ENCODE data around the gene PRICKLE1. TPM values are rescaled to one million over a fixed set of nuclear protein-coding genes. Genes with fewer than 3 reads are reported as not detected.

PRICKLE1 gene
- total and polyA plus RNA-seq, 4 donors, result 0.50 to 34.9 (median 14.8) TPM

DNA sequence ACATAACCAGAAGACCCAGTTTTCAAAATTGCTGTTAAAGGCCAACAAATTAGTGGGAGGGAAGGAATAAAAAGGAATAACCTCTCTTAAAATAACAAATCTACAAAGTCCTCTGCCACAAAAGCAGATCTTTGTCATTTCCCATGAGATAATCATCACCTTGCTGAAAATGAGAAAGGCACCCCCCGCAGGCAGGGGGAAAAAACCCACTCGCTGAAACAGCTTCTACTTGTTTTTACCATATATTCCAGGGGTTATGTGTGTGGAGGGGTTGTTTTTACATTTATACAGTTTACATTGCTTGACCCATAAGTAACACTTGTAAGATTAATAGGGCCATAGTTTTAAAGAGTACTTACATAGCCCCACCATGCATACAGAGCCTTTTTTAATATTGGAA is 131.0 kb downstream of the PRICKLE1 start:
- Histone ChIP-seq H3K36me3 (ENCODE audit: control insufficient read depth in 1 of 2, insufficient read depth in 2 of 2, low read length in 1 of 2) (no peaks in the 10 kb centered on the region), H3K27ac (ENCODE audit: low read depth in 1 of 2, low read length in 2 of 2) (no peak overlapping the region), H3K4me3 (ENCODE audit: low read length in 2 of 2) (no peak overlapping the region), H3K9me3 (ENCODE audit: control insufficient read depth, low read length) (no peaks in the 10 kb centered on the region), H3K4me1 (ENCODE audit: control insufficient read depth in 1 of 2, insufficient read depth in 2 of 2, low read length in 2 of 2) (no peaks in the 10 kb centered on the region), H3K27me3 (ENCODE audit: control insufficient read depth in 1 of 2, insufficient read depth in 2 of 2, low read length in 1 of 2) (no peaks in the 10 kb centered on the region)
- ATAC-seq (ENCODE audit: low FRiP score), result no peak
- intact Hi-C loops (cut with DNase I), result no loop called here
- WGBS, 2 donors, result 85 to 92% methylated on average over 2 of the region's 2 CpGs
- no peak for DNase-seq

GRCh38 chr12:42450248-42450647 is 139.3 kb downstream of the PRICKLE1 start:
- H3K27ac ChIP-seq (ENCODE audit: low read depth in 1 of 2, low read length in 2 of 2), result no peak overlapping the region
- no peak for ATAC-seq (ENCODE audit: low FRiP score)
- intact Hi-C loops (cut with DNase I), result no loop called here
- H3K4me1 ChIP-seq (ENCODE audit: control insufficient read depth in 1 of 2, insufficient read depth in 2 of 2, low read length in 2 of 2), result peaks cover 2 to 4% of the 10 kb centered on the region in 2 donors
- 42 to 54% methylated on average over 2 of the region's 2 CpGs for WGBS, 2 donors
- H3K27me3 ChIP-seq (ENCODE audit: control insufficient read depth in 1 of 2, insufficient read depth in 2 of 2, low read length in 1 of 2), result no peaks in the 10 kb centered on the region
- H3K9me3 ChIP-seq (ENCODE audit: control insufficient read depth, low read length), result no peaks in the 10 kb centered on the region
- DNase-seq, result no peak
- H3K36me3 ChIP-seq (ENCODE audit: control insufficient read depth in 1 of 2, insufficient read depth in 2 of 2, low read length in 1 of 2), result no peaks in the 10 kb centered on the region
- no peak overlapping the region for H3K4me3 ChIP-seq (ENCODE audit: low read length in 2 of 2)

- DNase-seq, result no peak
- Histone ChIP-seq H3K4me3 (ENCODE audit: low read length in 2 of 2) (no peak overlapping the region), H3K4me1 (ENCODE audit: control insufficient read depth in 1 of 2, insufficient read depth in 2 of 2, low read length in 2 of 2) (peaks cover 2 to 4% of the 10 kb centered on the region in 2 donors), H3K27me3 (ENCODE audit: control insufficient read depth in 1 of 2, insufficient read depth in 2 of 2, low read length in 1 of 2) (no peaks in the 10 kb centered on the region), H3K36me3 (ENCODE audit: control insufficient read depth in 1 of 2, insufficient read depth in 2 of 2, low read length in 1 of 2) (peaks cover 0 to 1% of the 10 kb centered on the region in 2 donors), H3K27ac (ENCODE audit: low read depth in 1 of 2, low read length in 2 of 2) (no peak overlapping the region), H3K9me3 (ENCODE audit: control insufficient read depth, low read length) (no peaks in the 10 kb centered on the region)
- intact Hi-C loops (cut with DNase I), result no loop called here
- WGBS, 2 donors, result 94 to 98% methylated on average over 9 of the region's 9 CpGs
- no peak for ATAC-seq (ENCODE audit: low FRiP score)
These were observed 140.7 kb downstream of the PRICKLE1 start for GRCh38 chr12:42448841-42449240.

DNA sequence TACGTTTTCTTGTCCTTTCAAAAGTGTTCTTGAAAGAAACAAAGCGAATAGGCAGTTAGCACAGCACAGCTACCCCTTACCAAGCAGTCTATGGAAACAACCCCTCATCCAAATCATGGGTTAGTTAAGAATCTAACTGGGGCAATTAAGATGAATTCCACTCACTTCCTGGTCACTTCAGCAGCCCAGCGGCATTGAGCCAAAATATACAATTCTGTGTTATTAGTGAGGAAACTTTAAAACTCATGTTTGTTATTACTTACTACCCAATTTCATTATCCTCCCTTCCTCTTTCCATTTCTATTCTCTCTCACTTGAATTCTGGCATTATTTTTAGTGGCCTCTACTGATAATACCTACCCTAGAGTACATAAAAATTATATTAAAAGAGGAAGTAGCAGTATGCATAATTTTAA is 142.2 kb downstream of the PRICKLE1 start:
- peak overlapping the region in 1 of 2 donors; percentile 44 for H3K27ac ChIP-seq (ENCODE audit: low read depth in 1 of 2, low read length in 2 of 2)
- no peaks in the 10 kb centered on the region for H3K27me3 ChIP-seq (ENCODE audit: control insufficient read depth in 1 of 2, insufficient read depth in 2 of 2, low read length in 1 of 2)

DNA sequence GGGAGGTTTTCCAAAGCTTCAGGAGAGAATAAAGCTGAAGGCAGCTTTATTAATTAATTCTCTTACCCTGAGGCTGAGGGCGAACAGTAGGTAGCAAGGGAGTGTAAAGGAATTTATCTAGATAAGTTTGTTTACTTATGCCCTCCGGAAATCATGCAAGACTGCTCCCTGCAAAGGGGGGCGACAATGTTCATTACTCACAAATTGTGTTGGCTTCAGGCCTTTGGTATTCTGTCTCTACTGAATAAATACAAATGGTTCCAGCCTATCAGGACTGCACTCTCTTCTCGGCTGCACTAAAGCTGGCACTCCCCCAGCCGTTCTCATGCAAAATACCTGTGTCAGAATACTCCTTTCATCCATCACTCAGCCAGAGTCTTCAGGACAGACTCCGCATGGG is 142.8 kb downstream of the PRICKLE1 start:
- Histone ChIP-seq H3K27me3 (ENCODE audit: control insufficient read depth in 1 of 2, insufficient read depth in 2 of 2, low read length in 1 of 2) (no peaks in the 10 kb centered on the region), H3K4me1 (ENCODE audit: control insufficient read depth in 1 of 2, insufficient read depth in 2 of 2, low read length in 2 of 2) (peaks cover 2 to 4% of the 10 kb centered on the region in 2 donors), H3K27ac (ENCODE audit: low read depth in 1 of 2, low read length in 2 of 2) (no peak overlapping the region), H3K36me3 (ENCODE audit: control insufficient read depth in 1 of 2, insufficient read depth in 2 of 2, low read length in 1 of 2) (peaks cover 0 to 1% of the 10 kb centered on the region in 2 donors), H3K4me3 (ENCODE audit: low read length in 2 of 2) (no peak overlapping the region), H3K9me3 (ENCODE audit: control insufficient read depth, low read length) (no peaks in the 10 kb centered on the region)
- no peak for DNase-seq
- intact Hi-C loops (cut with DNase I), result no loop called here
- ATAC-seq (ENCODE audit: low FRiP score), result no peak
- 28 to 43% methylated on average over 6 of the region's 6 CpGs for WGBS, 2 donors

More for the DNA sequence above, 142.2 kb downstream of the PRICKLE1 start:
- Histone ChIP-seq H3K4me1 (ENCODE audit: control insufficient read depth in 1 of 2, insufficient read depth in 2 of 2, low read length in 2 of 2) (peaks cover 2 to 4% of the 10 kb centered on the region in 2 donors), H3K9me3 (ENCODE audit: control insufficient read depth, low read length) (no peaks in the 10 kb centered on the region), H3K36me3 (ENCODE audit: control insufficient read depth in 1 of 2, insufficient read depth in 2 of 2, low read length in 1 of 2) (peaks cover 0 to 1% of the 10 kb centered on the region in 2 donors), H3K4me3 (ENCODE audit: low read length in 2 of 2) (no peak overlapping the region)
- 61 to 66% methylated on average over 3 of the region's 3 CpGs for WGBS, 2 donors
- no peak for ATAC-seq (ENCODE audit: low FRiP score)
- intact Hi-C loops (cut with DNase I), result no loop called here
- DNase-seq, result no peak

GRCh38 chr12:42445891-42446290 is 143.7 kb downstream of the PRICKLE1 start:
- intact Hi-C loops (cut with DNase I), result no loop called here
- H3K4me1 ChIP-seq (ENCODE audit: control insufficient read depth in 1 of 2, insufficient read depth in 2 of 2, low read length in 2 of 2), result peaks cover 2 to 4% of the 10 kb centered on the region in 2 donors
- no peak for ATAC-seq (ENCODE audit: low FRiP score)

DNA sequence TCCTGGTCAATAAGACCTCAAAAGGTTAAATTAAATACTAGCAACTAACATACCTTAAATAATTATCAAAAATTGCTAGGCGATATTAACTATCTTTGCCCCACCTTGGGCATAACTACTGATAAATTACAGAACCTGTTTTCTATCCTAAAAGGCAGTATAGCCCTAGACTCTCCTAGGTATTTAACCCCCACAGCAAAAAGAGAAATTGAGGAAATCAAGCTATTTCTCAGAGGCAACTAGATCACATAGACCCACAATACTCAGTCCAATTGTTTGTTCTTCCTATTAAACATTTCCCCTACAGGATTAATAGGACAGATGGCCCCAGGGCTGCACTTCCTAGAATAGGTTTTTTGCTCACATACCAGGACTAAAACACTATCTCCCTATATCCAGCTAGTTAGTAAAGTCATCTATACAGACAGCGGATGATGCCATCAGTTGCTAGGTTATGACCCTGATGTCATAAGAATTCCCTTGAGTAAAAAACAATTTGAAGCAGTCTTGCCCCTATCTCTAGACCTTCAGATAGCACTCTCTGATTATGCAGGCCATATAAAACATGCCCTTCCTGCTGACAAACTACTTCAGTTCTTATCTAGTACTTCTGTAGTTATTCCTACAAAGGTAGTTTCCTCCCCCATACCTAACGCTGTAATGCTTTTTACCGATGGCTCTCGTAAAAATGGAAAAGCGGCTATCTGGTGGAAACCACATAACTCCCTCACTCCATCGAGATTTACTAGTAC is 145.2 kb downstream of the PRICKLE1 start:
- peaks cover 2 to 4% of the 10 kb centered on the region in 2 donors for H3K4me1 ChIP-seq (ENCODE audit: control insufficient read depth in 1 of 2, insufficient read depth in 2 of 2, low read length in 2 of 2)
- H3K9me3 ChIP-seq (ENCODE audit: control insufficient read depth, low read length), result no peaks in the 10 kb centered on the region
- intact Hi-C loops (cut with DNase I), result no loop called here
- DNase-seq, result no peak
- WGBS, 2 donors, result 96 to 97% methylated on average over 7 of the region's 7 CpGs
- H3K27ac ChIP-seq (ENCODE audit: low read depth in 1 of 2, low read length in 2 of 2), result no peak overlapping the region
- ATAC-seq (ENCODE audit: low FRiP score), result no peak
- no peak overlapping the region for H3K4me3 ChIP-seq (ENCODE audit: low read length in 2 of 2)
- peaks cover 0 to 1% of the 10 kb centered on the region in 2 donors for H3K36me3 ChIP-seq (ENCODE audit: control insufficient read depth in 1 of 2, insufficient read depth in 2 of 2, low read length in 1 of 2)
- no peaks in the 10 kb centered on the region for H3K27me3 ChIP-seq (ENCODE audit: control insufficient read depth in 1 of 2, insufficient read depth in 2 of 2, low read length in 1 of 2)

More at GRCh38 chr12:42445891-42446290, 143.7 kb downstream of the PRICKLE1 start:
- no peak overlapping the region for H3K4me3 ChIP-seq (ENCODE audit: low read length in 2 of 2)
- no peaks in the 10 kb centered on the region for H3K9me3 ChIP-seq (ENCODE audit: control insufficient read depth, low read length)
- no peaks in the 10 kb centered on the region for H3K27me3 ChIP-seq (ENCODE audit: control insufficient read depth in 1 of 2, insufficient read depth in 2 of 2, low read length in 1 of 2)
- H3K27ac ChIP-seq (ENCODE audit: low read depth in 1 of 2, low read length in 2 of 2), result no peak overlapping the region
- H3K36me3 ChIP-seq (ENCODE audit: control insufficient read depth in 1 of 2, insufficient read depth in 2 of 2, low read length in 1 of 2), result peaks cover 0 to 1% of the 10 kb centered on the region in 2 donors
- 94 to 95% methylated on average over 16 of the region's 16 CpGs for WGBS, 2 donors
- no peak for DNase-seq

DNA sequence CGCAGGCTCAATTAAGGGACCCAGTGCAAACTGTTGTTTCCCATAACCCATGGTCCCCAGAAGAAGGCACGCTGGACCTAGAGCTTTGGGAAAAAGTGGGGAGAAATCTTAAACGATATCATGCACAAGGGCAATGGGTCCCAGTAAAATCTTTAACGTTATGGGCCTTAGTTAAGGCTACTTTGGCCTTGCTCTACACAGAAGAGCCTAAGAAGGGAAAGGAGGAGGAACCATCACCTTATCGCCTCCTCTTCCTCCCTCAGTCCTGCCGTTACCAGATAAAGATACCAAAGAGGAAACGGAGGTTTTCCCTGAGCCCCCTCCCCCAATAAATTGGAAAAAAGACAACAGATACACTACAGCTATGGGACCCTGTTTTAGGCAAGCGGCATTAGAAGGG is 146.7 kb downstream of the PRICKLE1 start:
- Histone ChIP-seq H3K4me1 (ENCODE audit: control insufficient read depth in 1 of 2, insufficient read depth in 2 of 2, low read length in 2 of 2) (peaks cover 2 to 4% of the 10 kb centered on the region in 2 donors), H3K27me3 (ENCODE audit: control insufficient read depth in 1 of 2, insufficient read depth in 2 of 2, low read length in 1 of 2) (no peaks in the 10 kb centered on the region), H3K27ac (ENCODE audit: low read depth in 1 of 2, low read length in 2 of 2) (no peak overlapping the region), H3K36me3 (ENCODE audit: control insufficient read depth in 1 of 2, insufficient read depth in 2 of 2, low read length in 1 of 2) (peaks cover 0 to 1% of the 10 kb centered on the region in 2 donors), H3K9me3 (ENCODE audit: control insufficient read depth, low read length) (no peaks in the 10 kb centered on the region), H3K4me3 (ENCODE audit: low read length in 2 of 2) (no peak overlapping the region)
- intact Hi-C loops (cut with DNase I), result no loop called here
- whole genome bisulfite sequencing, 2 donors, result 95 to 96% methylated on average over 8 of the region's 8 CpGs
- DNase-seq, result no peak
- ATAC-seq (ENCODE audit: low FRiP score), result no peak

- no peaks in the 10 kb centered on the region for H3K9me3 ChIP-seq (ENCODE audit: control insufficient read depth, low read length)
- no peaks in the 10 kb centered on the region for H3K27me3 ChIP-seq (ENCODE audit: control insufficient read depth in 1 of 2, insufficient read depth in 2 of 2, low read length in 1 of 2)
- H3K27ac ChIP-seq (ENCODE audit: low read depth in 1 of 2, low read length in 2 of 2), result no peak overlapping the region
- intact Hi-C loops (cut with DNase I), result no loop called here
- ATAC-seq (ENCODE audit: low FRiP score) (no peak), DNase-seq (peak in 1 of 2 donors; percentile 69)
- H3K4me3 ChIP-seq (ENCODE audit: low read length in 2 of 2), result no peak overlapping the region
- H3K36me3 ChIP-seq (ENCODE audit: control insufficient read depth in 1 of 2, insufficient read depth in 2 of 2, low read length in 1 of 2), result peaks cover 0 to 1% of the 10 kb centered on the region in 2 donors
- peaks cover 2 to 4% of the 10 kb centered on the region in 2 donors for H3K4me1 ChIP-seq (ENCODE audit: control insufficient read depth in 1 of 2, insufficient read depth in 2 of 2, low read length in 2 of 2)
- WGBS, 2 donors, result 88 to 91% methylated on average over 19 of the region's 19 CpGs
These were observed 147.2 kb downstream of the PRICKLE1 start for GRCh38 chr12:42442311-42442759.
